ENCODE data around the gene PTH1R. TPM values are rescaled to one million over a fixed set of nuclear protein-coding genes. Genes with fewer than 3 reads are reported as not detected.

The PTH1R gene
- total RNA-seq, 4 donors from 2014 or later, result 2.1 to 26.8 (median 14.5) TPM

- no peak overlapping the region for H3K4me3 ChIP-seq
- no peak for DNase-seq (ENCODE audit: extremely low spot score)
- H3K27ac ChIP-seq (replicated peaks in 1 of 4), result no peak overlapping the region
- H3K27me3 ChIP-seq, result no peaks in the 10 kb centered on the region
- 99% methylated on average over 4 of the region's 4 CpGs for whole genome bisulfite sequencing
- H3K36me3 ChIP-seq, result peaks cover 43 to 73% (median 65%) of the 10 kb centered on the region in 4 donors
- intact Hi-C loops (cut with DNase I), result no loop called here
- no peaks in the 10 kb centered on the region for H3K9me3 ChIP-seq
- H3K4me1 ChIP-seq, result peaks cover 7 to 16% (median 12%) of the 10 kb centered on the region in 4 donors
- TF ChIP-seq EP300 (IDR thresholded peaks at IDR 0.05), result no peak
- TF ChIP-seq POLR2AphosphoS5 (IDR thresholded peaks at IDR 0.05), result no peak
- no peak for TF ChIP-seq POLR2A (IDR thresholded peaks at IDR 0.05; ENCODE audit: low read depth)
- TF ChIP-seq, protein P1, sequence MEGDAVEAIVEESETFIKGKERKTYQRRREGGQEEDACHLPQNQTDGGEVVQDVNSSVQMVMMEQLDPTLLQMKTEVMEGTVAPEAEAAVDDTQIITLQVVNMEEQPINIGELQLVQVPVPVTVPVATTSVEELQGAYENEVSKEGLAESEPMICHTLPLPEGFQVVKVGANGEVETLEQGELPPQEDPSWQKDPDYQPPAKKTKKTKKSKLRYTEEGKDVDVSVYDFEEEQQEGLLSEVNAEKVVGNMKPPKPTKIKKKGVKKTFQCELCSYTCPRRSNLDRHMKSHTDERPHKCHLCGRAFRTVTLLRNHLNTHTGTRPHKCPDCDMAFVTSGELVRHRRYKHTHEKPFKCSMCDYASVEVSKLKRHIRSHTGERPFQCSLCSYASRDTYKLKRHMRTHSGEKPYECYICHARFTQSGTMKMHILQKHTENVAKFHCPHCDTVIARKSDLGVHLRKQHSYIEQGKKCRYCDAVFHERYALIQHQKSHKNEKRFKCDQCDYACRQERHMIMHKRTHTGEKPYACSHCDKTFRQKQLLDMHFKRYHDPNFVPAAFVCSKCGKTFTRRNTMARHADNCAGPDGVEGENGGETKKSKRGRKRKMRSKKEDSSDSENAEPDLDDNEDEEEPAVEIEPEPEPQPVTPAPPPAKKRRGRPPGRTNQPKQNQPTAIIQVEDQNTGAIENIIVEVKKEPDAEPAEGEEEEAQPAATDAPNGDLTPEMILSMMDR (IDR thresholded peaks at IDR 0.05), result no peak
Observed at GRCh38 chr3:46918634-46919033, 41.1 kb downstream of the PTH1R start.

DNA sequence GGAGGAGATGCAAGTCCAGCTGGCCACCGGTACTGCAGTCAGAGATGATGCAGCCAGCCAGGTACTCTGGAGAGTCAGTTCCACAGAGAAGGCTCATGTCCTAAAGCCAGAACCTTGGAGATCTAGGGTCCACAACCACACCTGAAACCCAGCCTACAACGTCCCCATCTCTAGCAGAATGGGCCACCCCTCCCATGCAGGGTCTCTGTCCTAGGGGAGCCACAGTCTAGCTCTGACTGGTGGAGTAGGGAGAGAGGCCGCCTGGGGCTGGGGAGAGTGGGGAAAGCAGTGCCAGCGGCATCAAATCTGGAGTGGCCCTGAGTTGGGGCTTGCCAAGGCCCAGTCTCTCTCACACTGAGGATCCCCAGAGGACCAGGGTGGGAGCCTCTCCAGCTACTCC, 43.5 kb downstream of the PTH1R start:
- peaks cover 18 to 30% (median 26%) of the 10 kb centered on the region in 4 donors for H3K4me1 ChIP-seq
- no peak overlapping the region for H3K4me3 ChIP-seq
- H3K27me3 ChIP-seq, result no peaks in the 10 kb centered on the region
- H3K9me3 ChIP-seq, result no peaks in the 10 kb centered on the region
- intact Hi-C loops (cut with DNase I), result no loop called here
- no peak for DNase-seq (ENCODE audit: extremely low spot score)
- WGBS, result 90% methylated on average over 4 of the region's 4 CpGs
- no peak for TF ChIP-seq POLR2A (IDR thresholded peaks at IDR 0.05; ENCODE audit: low read depth)
- no peak for TF ChIP-seq POLR2AphosphoS5 (IDR thresholded peaks at IDR 0.05)
- TF ChIP-seq, protein P1 (IDR thresholded peaks at IDR 0.05), result no peak
- TF ChIP-seq EP300 (IDR thresholded peaks at IDR 0.05), result no peak
- peaks cover 43 to 97% (median 89%) of the 10 kb centered on the region in 4 donors for H3K36me3 ChIP-seq
- H3K27ac ChIP-seq (replicated peaks in 1 of 4), result no peak overlapping the region

- 88% methylated on average over 6 of the region's 7 CpGs for WGBS
- Histone ChIP-seq H3K4me1 (peaks cover 26 to 38% (median 34%) of the 10 kb centered on the region in 4 donors), H3K27ac (replicated peaks in 1 of 4) (no peak overlapping the region), H3K4me3 (no peak overlapping the region), H3K36me3 (peaks cover 43 to 100% (median 93%) of the 10 kb centered on the region in 4 donors), H3K27me3 (no peaks in the 10 kb centered on the region), H3K9me3 (no peaks in the 10 kb centered on the region)
- intact Hi-C loops (cut with DNase I), result no loop called here
- no peak for DNase-seq (ENCODE audit: extremely low spot score)
- no peak for TF ChIP-seq POLR2A (IDR thresholded peaks at IDR 0.05; ENCODE audit: low read depth)
- TF ChIP-seq, protein P1 (IDR thresholded peaks at IDR 0.05), result no peak
- no peak for TF ChIP-seq POLR2AphosphoS5 (IDR thresholded peaks at IDR 0.05)
- TF ChIP-seq EP300 (IDR thresholded peaks at IDR 0.05), result no peak
Observed at GRCh38 chr3:46921871-46922271, 44.4 kb downstream of the PTH1R start.

DNA sequence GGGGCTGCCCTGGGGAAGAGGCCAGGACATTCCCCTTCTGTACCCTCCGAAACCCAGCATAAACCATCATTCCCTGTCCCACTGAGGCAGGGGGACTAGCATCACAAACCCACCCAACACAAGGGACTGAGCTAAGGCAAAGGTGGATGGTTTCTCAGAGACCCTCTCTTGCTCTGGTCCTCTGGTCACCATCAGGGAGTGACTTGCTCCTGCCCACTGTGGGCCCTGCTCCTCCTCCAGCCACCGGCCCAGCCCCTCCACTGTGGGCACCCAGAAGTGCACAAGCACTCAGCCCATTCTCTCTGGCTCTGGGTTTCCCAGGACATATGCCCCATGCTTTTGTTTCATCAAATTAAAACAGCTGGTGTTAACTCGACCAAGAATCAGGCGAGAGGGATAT, 44.9 kb downstream of the PTH1R start:
- H3K4me3 ChIP-seq, result no peak overlapping the region
- WGBS, result 88% methylated on average over 3 of the region's 4 CpGs
- H3K27ac ChIP-seq (replicated peaks in 1 of 4), result no peak overlapping the region
- DNase-seq (ENCODE audit: extremely low spot score), result no peak
- peaks cover 40 to 100% (median 90%) of the 10 kb centered on the region in 4 donors for H3K36me3 ChIP-seq
- H3K27me3 ChIP-seq, result no peaks in the 10 kb centered on the region
- intact Hi-C loops (cut with DNase I), result no loop called here
- no peaks in the 10 kb centered on the region for H3K9me3 ChIP-seq
- TF ChIP-seq, protein P1 (IDR thresholded peaks at IDR 0.05), result no peak
- TF ChIP-seq POLR2AphosphoS5 (IDR thresholded peaks at IDR 0.05), result no peak
- H3K4me1 ChIP-seq, result peaks cover 32 to 44% (median 40%) of the 10 kb centered on the region in 4 donors

All from esophagus muscularis mucosa (tissue), 4 donors.